Thyroid gland (tissue), 4 donors: ENCODE results near the gene IFITM10. TPM values are rescaled to one million over a fixed set of nuclear protein-coding genes. Genes with fewer than 3 reads are reported as not detected.
"Not testable (repeated sequence)": the region's sequence is repeated elsewhere in the genome, so short reads cannot be mapped to it uniquely, and the experiment has no call there.

Experiments
- DNase-seq, 2 donors: peaks; one replicate each; pipeline ENCODE4 v3.0.0-alpha.2; 2019
- H3K27ac ChIP-seq, 3 donors: fragments of 200-600 bp; sonication (generic); 1 replicate in 2 of 3; 2 replicates in 1 of 3; pipeline ENCODE4 v1.5.1; 2016 to 2019; ENCODE audit warnings: mild to moderate bottlenecking in 1 of 3, moderate library complexity in 1 of 3
- H3K27me3 ChIP-seq: fragments of 200-600 bp; sonication (generic); one replicate; pipeline ENCODE4 v1.5.1; 2019
- H3K36me3 ChIP-seq, 2 donors: fragments of 200-600 bp; sonication (generic); one replicate each; pipeline ENCODE4 v1.5.1; 2016 to 2019
- H3K4me1 ChIP-seq, 2 donors: fragments of 200-600 bp; sonication (generic); one replicate each; pipeline ENCODE4 v1.5.1; 2017 to 2019
- H3K4me3 ChIP-seq, 3 donors: fragments of 200-600 bp; sonication (generic); replicated peaks in 1 of 3; 1 replicate in 2 of 3; 2 replicates in 1 of 3; pipeline ENCODE4 v1.5.1; 2016; ENCODE audit warnings: mild to moderate bottlenecking in 1 of 3
- H3K9me3 ChIP-seq: fragments of 200-600 bp; sonication (generic); one replicate; pipeline ENCODE4 v1.5.1; 2017
- POLR2A ChIP-seq, 2 donors: fragments of 450-650 bp; IDR thresholded peaks; one replicate each; pipeline ENCODE4 v1.6.1; 2017; ENCODE audit warnings: antibody characterized with exemption in 2 of 2, mild to moderate bottlenecking in 2 of 2, moderate library complexity in 1 of 2
- WGBS, 2 donors: methylation state at CpG; one replicate each; pipeline ENCODE4 v1.1.5; 2017; 5-methylcytosine and 5-hydroxymethylcytosine counted together
- intact Hi-C: fragments of 100-400 bp; cut with DNase I; formaldehyde crosslinking; loops from one replicate; pipeline ENCODE4 v1.15.1; 2023
- total RNA-seq, 4 donors: library from RNA; depleted of rRNA; stranded (reverse); fragments of >200 nt; gene quantifications; one replicate each; pipeline ENCODE4 v1.2.3, GENCODE V29; 2016
- TF ChIP-seq, protein P1 (sequence below), 6 experiments: fragments of 200-600 bp in 3 of 6; fragments of 450-650 bp in 3 of 6; sonication (generic) in 3 of 6; IDR thresholded peaks; one replicate each; pipeline ENCODE4 v1.5.1; 2016 to 2019; ENCODE audit warnings: antibody characterized with exemption in 6 of 6, mild to moderate bottlenecking in 2 of 6, inconsistent platforms in 1 of 6, moderate library complexity in 1 of 6

IFITM10 gene
- total RNA-seq, 4 donors from 2014 or later: 0.22 to 126 (median 1.5) TPM; not detected in 1

DNA sequence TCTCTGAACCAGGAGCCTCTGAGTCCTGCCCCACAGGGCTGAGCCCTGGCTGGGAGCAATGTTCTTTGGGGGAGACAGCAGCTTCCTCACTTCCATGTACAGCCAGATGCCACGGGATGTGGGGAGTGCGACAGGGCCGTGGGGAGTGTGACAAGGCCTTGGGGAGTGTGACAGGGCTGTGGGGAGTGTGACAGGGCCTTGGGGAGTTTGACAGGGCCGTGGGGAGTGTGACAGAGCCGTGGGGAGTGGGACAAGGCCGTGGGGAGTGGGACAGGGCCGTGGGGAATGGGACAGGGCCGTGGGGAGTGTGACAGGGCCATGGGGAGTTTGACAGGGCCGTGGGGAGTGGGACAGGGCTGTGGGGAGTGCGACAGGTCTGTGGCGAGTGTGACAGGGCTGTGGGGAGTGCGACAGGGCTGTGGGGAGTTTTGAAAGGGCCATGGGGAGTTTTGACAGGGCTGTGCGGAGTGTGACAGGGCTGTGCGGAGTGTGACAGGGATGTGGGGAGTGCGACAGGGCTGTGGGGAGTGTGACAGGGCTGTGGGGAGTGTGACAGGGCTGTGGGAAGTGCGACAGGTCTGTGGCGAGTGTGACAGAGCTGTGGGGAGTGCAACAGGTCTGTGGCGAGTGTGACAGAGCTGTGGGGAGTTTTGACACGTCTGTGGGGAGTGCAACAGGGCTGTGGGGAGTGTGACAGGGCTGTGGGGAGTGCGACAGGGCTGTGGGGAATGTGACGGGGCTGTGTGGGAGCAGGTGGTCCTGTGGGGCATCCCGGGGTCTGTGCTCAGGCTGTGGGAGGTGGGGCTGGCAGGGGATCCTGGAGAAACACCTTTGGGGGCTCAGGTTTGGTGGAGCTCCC is 60.0 kb downstream of the IFITM10 start:
- DNase-seq: no peak
- H3K4me3 ChIP-seq: no peak overlapping the region
- H3K36me3 ChIP-seq: no peaks in the 10 kb centered on the region
- no peak for TF ChIP-seq POLR2A (IDR thresholded peaks at IDR 0.05)
- TF ChIP-seq, protein P1, sequence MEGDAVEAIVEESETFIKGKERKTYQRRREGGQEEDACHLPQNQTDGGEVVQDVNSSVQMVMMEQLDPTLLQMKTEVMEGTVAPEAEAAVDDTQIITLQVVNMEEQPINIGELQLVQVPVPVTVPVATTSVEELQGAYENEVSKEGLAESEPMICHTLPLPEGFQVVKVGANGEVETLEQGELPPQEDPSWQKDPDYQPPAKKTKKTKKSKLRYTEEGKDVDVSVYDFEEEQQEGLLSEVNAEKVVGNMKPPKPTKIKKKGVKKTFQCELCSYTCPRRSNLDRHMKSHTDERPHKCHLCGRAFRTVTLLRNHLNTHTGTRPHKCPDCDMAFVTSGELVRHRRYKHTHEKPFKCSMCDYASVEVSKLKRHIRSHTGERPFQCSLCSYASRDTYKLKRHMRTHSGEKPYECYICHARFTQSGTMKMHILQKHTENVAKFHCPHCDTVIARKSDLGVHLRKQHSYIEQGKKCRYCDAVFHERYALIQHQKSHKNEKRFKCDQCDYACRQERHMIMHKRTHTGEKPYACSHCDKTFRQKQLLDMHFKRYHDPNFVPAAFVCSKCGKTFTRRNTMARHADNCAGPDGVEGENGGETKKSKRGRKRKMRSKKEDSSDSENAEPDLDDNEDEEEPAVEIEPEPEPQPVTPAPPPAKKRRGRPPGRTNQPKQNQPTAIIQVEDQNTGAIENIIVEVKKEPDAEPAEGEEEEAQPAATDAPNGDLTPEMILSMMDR (IDR thresholded peaks at IDR 0.05): no peak
- no peak overlapping the region for H3K27ac ChIP-seq
- intact Hi-C loops: loop anchor here (5.0 kb wide), 1 partner anchor 462 kb away; no protein-coding TSS in a partner anchor
- H3K4me1 ChIP-seq: peaks cover 9 to 13% of the 10 kb centered on the region in 2 donors
- no peaks in the 10 kb centered on the region for H3K27me3 ChIP-seq
- no peaks in the 10 kb centered on the region for H3K9me3 ChIP-seq
- WGBS, 2 donors: 66 to 76% methylated on average over 22 of the region's 22 CpGs

DNA sequence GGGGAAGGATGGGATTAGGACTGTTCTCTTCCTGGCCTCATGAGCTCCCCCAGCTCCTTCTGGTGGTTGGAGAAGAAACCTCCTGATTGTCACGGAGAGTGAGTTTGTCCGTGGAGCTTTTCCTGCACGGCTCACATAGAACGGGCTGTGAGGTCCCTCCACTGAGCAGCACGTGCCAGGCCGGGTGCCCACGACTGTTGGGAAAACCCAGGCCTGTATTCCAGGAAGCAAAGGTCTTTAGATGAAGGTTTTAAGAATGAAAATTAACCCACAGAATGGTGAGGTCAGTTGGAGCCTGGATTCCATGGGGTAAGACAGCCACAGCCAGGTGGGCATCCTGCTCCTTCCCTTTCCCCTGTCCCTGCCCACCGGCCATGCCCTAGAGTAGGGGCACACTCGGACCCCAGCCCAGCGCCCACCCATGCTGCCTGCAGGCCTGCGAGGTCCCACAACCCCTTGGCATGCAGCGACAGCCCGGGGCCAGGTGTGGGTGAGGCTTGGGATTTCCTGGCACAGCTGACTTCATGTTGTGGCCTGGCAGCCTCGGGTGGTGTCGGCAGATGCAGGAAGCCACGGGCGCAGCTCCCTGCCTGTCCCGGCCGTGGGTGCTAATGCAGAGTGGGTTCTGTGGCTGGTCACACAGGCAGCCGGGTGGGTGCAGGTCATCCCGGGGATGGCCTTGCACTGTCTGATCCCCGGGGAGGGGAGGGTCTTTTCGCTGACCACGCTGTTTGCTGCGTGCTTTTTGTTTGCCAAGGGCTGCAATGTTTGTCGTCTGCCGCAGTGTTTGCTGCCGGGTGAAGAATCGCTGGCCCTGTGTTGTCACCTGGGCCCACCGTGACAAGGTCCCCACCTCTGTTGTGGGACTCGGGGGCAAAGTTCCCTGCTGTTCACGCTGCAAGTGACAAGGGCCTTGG is 60.9 kb downstream of the IFITM10 start:
- not testable (repeated sequence) for H3K9me3 ChIP-seq, H3K36me3 ChIP-seq, H3K4me3 ChIP-seq, DNase-seq, H3K27me3 ChIP-seq, H3K27ac ChIP-seq
- 71 to 74% methylated on average over 7 to 18 of the region's 32 CpGs for WGBS, 2 donors
- peaks cover 9 to 13% of the 10 kb centered on the region in 2 donors for H3K4me1 ChIP-seq
- intact Hi-C loops: loop anchor here (5.0 kb wide), 1 partner anchor 463 kb away; no protein-coding TSS in a partner anchor

- DNase-seq, H3K27me3 ChIP-seq, H3K27ac ChIP-seq, H3K4me1 ChIP-seq, H3K4me3 ChIP-seq, H3K9me3 ChIP-seq, intact Hi-C loops, H3K36me3 ChIP-seq: not testable (repeated sequence)
- WGBS, 2 donors: 75 to 82% methylated on average over 18 to 19 of the region's 19 CpGs
These were observed 62.0 kb downstream of the IFITM10 start for GRCh38 chr11:1688336-1688947.

DNA sequence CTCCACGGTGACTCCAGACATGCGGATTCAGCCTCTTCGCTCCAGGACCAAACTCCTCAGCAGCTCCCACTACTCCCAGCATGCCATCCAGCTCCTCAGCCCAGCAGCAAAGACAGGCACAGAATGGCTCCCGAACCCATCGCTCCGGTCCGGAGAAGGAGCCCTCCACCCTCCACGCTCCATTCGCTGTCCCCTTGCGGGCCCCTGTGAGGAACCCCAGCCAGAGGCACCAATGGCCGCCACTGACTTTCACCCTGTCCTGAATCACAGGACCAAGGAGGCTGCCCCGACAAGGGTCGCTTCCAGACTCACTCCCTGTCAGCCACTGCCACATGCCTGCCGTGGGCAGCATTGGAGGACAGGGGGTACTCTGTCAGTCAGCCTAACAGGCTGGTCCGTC is 64.2 kb downstream of the IFITM10 start:
- not testable (repeated sequence) for DNase-seq

DNA sequence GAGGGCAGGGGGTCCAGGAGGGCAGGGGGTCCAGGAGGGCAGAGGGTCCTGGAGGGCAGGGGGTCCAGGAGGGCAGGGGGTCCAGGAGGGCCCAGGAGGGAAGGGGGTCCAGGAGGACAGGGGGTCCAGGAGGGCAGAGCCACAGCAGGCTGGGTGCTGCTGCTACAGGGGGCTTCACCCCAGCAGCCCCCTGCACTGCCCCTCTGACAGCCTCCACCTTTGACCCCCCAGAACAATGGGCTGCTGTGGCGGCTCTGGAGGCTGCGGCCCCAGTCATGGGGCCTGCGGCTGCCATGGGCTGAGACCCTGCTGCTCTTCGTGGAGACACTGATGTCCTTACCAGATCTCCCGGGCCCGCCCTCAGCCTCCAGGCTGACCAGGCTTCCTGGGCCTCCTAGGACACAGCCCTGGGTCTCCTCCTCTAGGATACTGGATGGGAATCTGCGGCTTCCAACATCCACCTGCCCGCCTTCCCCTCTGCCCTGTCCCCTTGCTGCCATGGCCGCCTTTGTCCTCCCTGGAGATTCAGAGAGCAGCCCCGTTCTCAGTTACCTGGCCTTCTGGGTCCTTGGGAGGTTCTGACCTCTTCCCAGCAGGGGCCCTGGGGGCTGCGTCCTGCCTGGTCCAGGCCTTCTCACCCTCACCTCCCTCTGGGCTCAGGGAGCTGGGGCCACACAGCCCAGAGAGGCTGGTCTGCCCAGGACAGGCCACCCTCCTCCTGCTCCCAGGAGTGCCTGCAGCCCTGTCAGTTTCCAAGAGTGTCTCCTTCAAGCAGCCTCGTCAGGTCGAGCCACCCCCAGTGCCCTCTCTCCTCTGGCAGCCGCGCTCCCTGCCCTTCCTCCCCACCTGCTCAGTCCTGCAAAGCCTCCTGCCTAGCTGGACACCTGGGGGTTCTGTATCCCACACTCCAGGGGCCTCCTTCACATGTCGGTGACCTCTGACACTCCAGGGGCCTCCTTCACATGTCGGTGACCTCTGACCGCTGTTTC is 65.2 kb downstream of the IFITM10 start:
- DNase-seq, intact Hi-C loops, H3K27me3 ChIP-seq, H3K27ac ChIP-seq, H3K4me1 ChIP-seq, H3K36me3 ChIP-seq, H3K4me3 ChIP-seq, H3K9me3 ChIP-seq: not testable (repeated sequence)
- WGBS, 2 donors: 69 to 72% methylated on average over 10 to 11 of the region's 18 CpGs

More for the DNA sequence above, 64.2 kb downstream of the IFITM10 start:
- intact Hi-C loops, H3K9me3 ChIP-seq, H3K4me1 ChIP-seq, H3K27ac ChIP-seq, H3K4me3 ChIP-seq, H3K36me3 ChIP-seq, H3K27me3 ChIP-seq: not testable (repeated sequence)
- 43 to 48% methylated on average over 8 to 12 of the region's 15 CpGs for WGBS, 2 donors

DNA sequence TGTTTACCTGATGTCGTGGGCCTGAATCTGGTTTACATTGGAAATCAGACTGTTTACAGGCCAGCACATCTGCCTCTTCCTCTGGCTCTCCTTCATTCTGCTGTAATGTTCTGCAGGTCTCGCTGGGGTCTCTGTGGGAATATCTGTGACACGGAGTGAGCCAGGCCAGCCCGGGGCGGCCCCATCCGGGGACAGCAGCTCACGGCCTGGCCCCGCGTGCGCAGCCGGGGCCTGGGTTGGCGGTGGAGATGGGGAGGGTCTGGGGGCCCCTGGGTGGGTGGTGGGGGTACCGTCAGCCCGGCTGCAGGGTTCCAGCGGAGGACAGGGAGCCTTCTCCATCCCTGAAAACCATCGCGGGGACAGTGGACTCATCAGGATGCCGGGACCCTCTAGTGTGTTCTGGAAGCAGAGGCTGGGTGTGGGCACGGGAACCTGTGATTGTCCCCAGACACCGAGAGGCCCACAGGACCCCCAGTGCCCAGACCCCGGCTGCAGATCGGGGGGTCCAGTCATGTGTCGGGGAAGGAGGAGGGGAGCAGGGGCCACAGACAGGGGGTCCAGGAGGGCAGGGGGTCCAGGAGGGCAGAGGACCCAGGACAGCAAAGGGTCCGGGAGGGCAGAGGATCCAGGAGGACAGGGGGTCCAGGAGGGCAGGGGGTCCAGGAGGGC is 66.4 kb downstream of the IFITM10 start:
- DNase-seq, H3K9me3 ChIP-seq, H3K4me1 ChIP-seq, H3K4me3 ChIP-seq, H3K27ac ChIP-seq, H3K27me3 ChIP-seq, intact Hi-C loops, H3K36me3 ChIP-seq: not testable (repeated sequence)
- 0% methylated on average over 1 of the region's 24 CpGs; no CpG with 5 or more reads in 1 of the 2 donors for WGBS, 2 donors

- H3K27me3 ChIP-seq, intact Hi-C loops, H3K36me3 ChIP-seq, H3K4me3 ChIP-seq, H3K9me3 ChIP-seq, H3K27ac ChIP-seq, DNase-seq, H3K4me1 ChIP-seq: not testable (repeated sequence)
- WGBS, 2 donors: 73 to 84% methylated on average over 8 to 16 of the region's 19 CpGs
These were observed 67.2 kb downstream of the IFITM10 start for GRCh38 chr11:1683216-1683615.
